SK-N-MC (cell line): ENCODE data around the gene HTR1E.
A peak's percentile ranks its signal among the peaks of the same experiment; 100 is the strongest.

Source experiments
- DNase-seq: peaks from one replicate; pipeline ENCODE4 v3.0.0-alpha.2; 2011; ENCODE audit warnings: low read depth, low spot score
- H3K27ac ChIP-seq: fragments of 200-600 bp; sonication (generic); 2 replicates; pipeline ENCODE4 v1.5.1; 2016; ENCODE audit warnings: mixed run types
- H3K36me3 ChIP-seq: fragments of 200-600 bp; sonication (generic); 2 replicates; pipeline ENCODE4 v1.6.1; 2017; ENCODE audit warnings: antibody characterized with exemption, low read length, mixed read lengths; ENCODE audit not compliant: insufficient read depth
- H3K4me3 ChIP-seq: fragments of 200-600 bp; sonication (generic); 2 replicates; pipeline ENCODE4 v1.5.1; 2016
- H3K9ac ChIP-seq: fragments of 200-600 bp; sonication (generic); 2 replicates; pipeline ENCODE4 v1.8.0; 2017; ENCODE audit warnings: mixed run types, mixed read lengths; ENCODE audit not compliant: insufficient read length
- H3K9me3 ChIP-seq: fragments of 200-600 bp; sonication (generic); 2 replicates; pipeline ENCODE4 v1.6.1; 2017; ENCODE audit warnings: low read depth, mild to moderate bottlenecking, antibody characterized with exemption, low read length, moderate library complexity, mixed read lengths
- EZH2 ChIP-seq: fragments of 200-600 bp; sonication (generic); IDR thresholded peaks from one replicate; pipeline ENCODE4 v1.6.1; 2017; ENCODE audit warnings: antibody characterized with exemption
- FOXP2 ChIP-seq: optimal IDR thresholded peaks from 2 replicates; pipeline ENCODE3; 2011; ENCODE audit warnings: mild to moderate bottlenecking, moderate library complexity; ENCODE audit not compliant: insufficient read depth; ENCODE audit errors: extremely low read length, control extremely low read depth
- POLR2AphosphoS5 ChIP-seq: IDR thresholded peaks from 2 replicates; pipeline ENCODE4 v1.6.1; 2012; ENCODE audit warnings: mild to moderate bottlenecking, low read depth, low read length, borderline replicate concordance

HTR1E gene

GRCh38 chr6:87012743-87013142 lies 75.4 kb downstream of the HTR1E start:
- Histone ChIP-seq H3K36me3 (no peaks in the 10 kb centered on the region), H3K4me3 (no peak overlapping the region), H3K27ac (no peak overlapping the region), H3K9me3 (no peaks in the 10 kb centered on the region), H3K9ac (no peak overlapping the region)
- TF ChIP-seq EZH2 (no peak), POLR2AphosphoS5 (no peak)
- no peak for DNase-seq

- no peak overlapping the region for H3K27ac ChIP-seq
- H3K36me3 ChIP-seq, result no peaks in the 10 kb centered on the region
- no peaks in the 10 kb centered on the region for H3K9me3 ChIP-seq
- no peak for TF ChIP-seq EZH2
- no peak for TF ChIP-seq POLR2AphosphoS5
- no peak for TF ChIP-seq FOXP2
- no peak for DNase-seq
- H3K9ac ChIP-seq, result no peak overlapping the region
- H3K4me3 ChIP-seq, result no peak overlapping the region
Observed at GRCh38 chr6:87016772-87017171, 79.4 kb downstream of the HTR1E start.

- H3K36me3 ChIP-seq, result no peaks in the 10 kb centered on the region
- TF ChIP-seq POLR2AphosphoS5 (no peak), EZH2 (no peak), FOXP2 (no peak)
- H3K9me3 ChIP-seq, result no peaks in the 10 kb centered on the region
- H3K4me3 ChIP-seq, result no peak overlapping the region
- H3K9ac ChIP-seq, result no peak overlapping the region
- no peak for DNase-seq
- no peak overlapping the region for H3K27ac ChIP-seq
Observed at GRCh38 chr6:87027021-87027420, 89.7 kb downstream of the HTR1E start.

DNA sequence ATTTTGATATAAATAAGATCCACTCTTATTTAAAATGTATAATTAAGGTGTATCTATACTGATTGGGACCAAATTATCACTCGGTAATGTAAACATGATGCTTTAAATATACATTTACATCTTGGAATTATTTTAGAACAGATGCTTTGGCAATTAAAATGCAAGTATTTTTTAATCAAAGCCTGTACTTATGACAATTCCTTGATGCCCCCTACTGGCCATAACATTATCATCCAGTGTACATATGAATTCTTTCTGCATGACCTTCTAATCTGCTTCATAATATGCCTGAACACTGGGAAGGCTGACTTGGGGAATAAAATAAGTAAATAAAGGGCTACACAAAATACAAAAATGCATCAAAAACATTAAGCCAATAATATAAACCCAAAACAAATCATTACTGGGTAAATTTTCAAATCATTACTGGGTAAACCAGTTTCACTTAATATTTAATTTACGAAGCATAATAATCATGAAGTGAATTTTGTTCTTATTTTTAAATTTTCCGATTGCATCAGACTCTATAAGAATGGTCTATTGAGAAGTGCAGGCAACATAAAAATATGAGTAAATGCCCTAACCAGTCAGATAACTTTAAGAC lies 92.5 kb downstream of the HTR1E start:
- DNase-seq, result peak; percentile 47
- no peak overlapping the region for H3K27ac ChIP-seq
- no peak for TF ChIP-seq EZH2
- no peak for TF ChIP-seq POLR2AphosphoS5
- no peak for TF ChIP-seq FOXP2

GRCh38 chr6:87040729-87041128 lies 103.4 kb downstream of the HTR1E start:
- Histone ChIP-seq H3K27ac (no peak overlapping the region), H3K4me3 (no peak overlapping the region), H3K9me3 (no peaks in the 10 kb centered on the region), H3K9ac (no peak overlapping the region), H3K36me3 (no peaks in the 10 kb centered on the region)
- no peak for DNase-seq
- TF ChIP-seq FOXP2, result no peak
- TF ChIP-seq POLR2AphosphoS5, result no peak
- no peak for TF ChIP-seq EZH2

More for the DNA sequence above, 92.5 kb downstream of the HTR1E start:
- Histone ChIP-seq H3K9ac (no peak overlapping the region), H3K4me3 (no peak overlapping the region), H3K36me3 (no peaks in the 10 kb centered on the region), H3K9me3 (no peaks in the 10 kb centered on the region)

DNA sequence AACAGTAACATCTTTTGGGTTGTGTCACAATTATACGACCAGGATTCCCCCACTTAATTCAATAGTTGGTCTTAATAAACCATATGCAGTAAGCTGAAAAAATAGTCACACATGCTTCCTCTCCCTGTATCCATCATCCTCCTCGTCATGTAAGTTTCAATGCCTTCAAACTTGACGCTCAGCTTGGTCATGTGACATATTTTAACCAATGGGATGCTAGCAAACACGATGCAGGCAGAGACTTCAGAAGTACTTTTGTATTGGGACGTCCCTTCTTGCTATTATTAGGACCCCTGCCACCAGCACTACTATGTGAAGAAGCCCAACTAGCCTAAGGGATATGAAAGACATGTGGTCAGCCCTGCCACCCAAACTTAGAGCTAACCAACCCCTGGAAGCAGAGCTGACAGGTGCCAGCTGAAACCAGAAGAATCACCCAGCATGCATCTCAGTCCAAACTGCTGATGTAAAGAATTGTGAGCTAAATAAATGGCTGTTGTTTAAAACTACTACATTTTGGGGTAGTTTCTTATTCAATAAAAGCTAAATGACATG lies 108.3 kb downstream of the HTR1E start:
- Histone ChIP-seq H3K27ac (no peak overlapping the region), H3K4me3 (no peak overlapping the region), H3K9me3 (no peaks in the 10 kb centered on the region), H3K36me3 (no peaks in the 10 kb centered on the region), H3K9ac (no peak overlapping the region)
- TF ChIP-seq EZH2 (no peak), FOXP2 (no peak), POLR2AphosphoS5 (no peak)
- no peak for DNase-seq

DNA sequence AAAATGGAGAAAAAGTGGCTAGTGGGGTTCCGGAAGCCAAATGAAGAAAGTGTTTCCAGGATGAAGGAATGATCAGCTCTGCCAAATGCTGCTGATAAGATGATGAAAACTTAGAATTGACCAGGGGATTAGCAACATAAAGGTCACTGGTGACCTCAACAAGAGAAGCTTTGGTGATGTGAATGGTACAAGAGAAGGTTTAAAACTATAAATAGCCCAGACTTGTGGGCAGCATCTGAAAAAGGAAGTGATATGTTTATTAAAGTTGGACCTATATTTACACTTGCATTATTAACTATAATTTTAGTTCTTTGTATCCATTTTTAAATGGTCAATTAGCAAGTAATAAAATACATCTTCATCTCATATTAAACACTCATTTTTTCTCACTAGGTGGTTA lies 112.5 kb downstream of the HTR1E start:
- DNase-seq, result no peak
- Histone ChIP-seq H3K9me3 (no peaks in the 10 kb centered on the region), H3K9ac (no peak overlapping the region), H3K27ac (no peak overlapping the region), H3K4me3 (no peak overlapping the region), H3K36me3 (no peaks in the 10 kb centered on the region)
- no peak for TF ChIP-seq FOXP2
- no peak for TF ChIP-seq POLR2AphosphoS5
- TF ChIP-seq EZH2, result no peak

- DNase-seq, result no peak
- TF ChIP-seq POLR2AphosphoS5 (no peak), EZH2 (no peak), FOXP2 (no peak)
- H3K27ac ChIP-seq, result no peak overlapping the region
Observed at GRCh38 chr6:87053312-87053711, 116.0 kb downstream of the HTR1E start.

GRCh38 chr6:87054143-87054833 lies 117.0 kb downstream of the HTR1E start:
- H3K9ac ChIP-seq, result no peak overlapping the region
- H3K9me3 ChIP-seq, result no peaks in the 10 kb centered on the region
- H3K4me3 ChIP-seq, result no peak overlapping the region
- no peak overlapping the region for H3K27ac ChIP-seq
- TF ChIP-seq POLR2AphosphoS5 (no peak), FOXP2 (no peak), EZH2 (no peak)
- no peaks in the 10 kb centered on the region for H3K36me3 ChIP-seq
- DNase-seq, result no peak

More at GRCh38 chr6:87053312-87053711, 116.0 kb downstream of the HTR1E start:
- Histone ChIP-seq H3K36me3 (no peaks in the 10 kb centered on the region), H3K4me3 (no peak overlapping the region), H3K9me3 (no peaks in the 10 kb centered on the region), H3K9ac (no peak overlapping the region)
